GM15510 (cell line): ENCODE results near the gene ACAA2.

Source experiments
- POLR2A ChIP-seq: IDR thresholded peaks from 3 replicates; pipeline ENCODE4 v1.6.1; 2011; ENCODE audit warnings: borderline replicate concordance; ENCODE audit not compliant: insufficient read length; ENCODE audit errors: extremely low read depth

The ACAA2 gene

DNA sequence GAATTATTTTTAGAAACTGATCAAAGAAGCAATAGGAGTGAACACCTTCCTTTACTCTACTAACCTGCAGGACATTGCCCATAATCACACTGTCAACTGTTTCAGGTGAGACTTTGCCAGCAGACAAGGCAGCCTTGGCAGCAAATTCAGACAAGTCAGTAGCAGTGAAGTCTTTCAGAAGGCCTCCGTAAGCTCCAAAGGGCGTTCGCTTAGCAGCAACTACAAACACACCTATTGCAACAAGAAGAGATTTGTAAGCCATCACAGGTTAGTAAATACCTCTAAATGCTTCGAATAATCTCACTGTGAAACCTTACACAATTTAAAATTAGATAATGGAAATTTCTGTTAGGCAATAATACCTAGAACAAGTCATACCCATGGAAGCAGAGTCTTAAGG, 10.7 kb downstream of the ACAA2 start:
- no peak for TF ChIP-seq POLR2A

DNA sequence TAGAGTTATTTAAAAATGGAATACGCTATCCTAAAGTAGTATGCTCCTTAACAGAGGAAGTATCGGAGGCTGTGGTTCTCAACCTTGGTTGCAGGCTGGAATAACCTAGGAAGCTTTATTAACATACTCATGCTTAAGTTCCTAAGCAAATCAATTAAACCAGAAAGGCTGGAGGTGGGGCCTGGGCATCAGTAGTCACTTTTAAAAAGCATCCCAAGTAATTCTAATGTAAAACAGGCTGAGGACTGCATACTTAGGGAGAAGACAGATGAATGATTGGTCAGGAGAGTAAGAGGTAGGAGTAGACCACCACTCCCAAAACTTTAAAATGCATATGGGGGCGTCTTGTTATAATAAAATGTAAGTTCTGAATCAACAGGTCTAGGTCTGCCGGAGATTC, 15.3 kb downstream of the ACAA2 start:
- no peak for TF ChIP-seq POLR2A

DNA sequence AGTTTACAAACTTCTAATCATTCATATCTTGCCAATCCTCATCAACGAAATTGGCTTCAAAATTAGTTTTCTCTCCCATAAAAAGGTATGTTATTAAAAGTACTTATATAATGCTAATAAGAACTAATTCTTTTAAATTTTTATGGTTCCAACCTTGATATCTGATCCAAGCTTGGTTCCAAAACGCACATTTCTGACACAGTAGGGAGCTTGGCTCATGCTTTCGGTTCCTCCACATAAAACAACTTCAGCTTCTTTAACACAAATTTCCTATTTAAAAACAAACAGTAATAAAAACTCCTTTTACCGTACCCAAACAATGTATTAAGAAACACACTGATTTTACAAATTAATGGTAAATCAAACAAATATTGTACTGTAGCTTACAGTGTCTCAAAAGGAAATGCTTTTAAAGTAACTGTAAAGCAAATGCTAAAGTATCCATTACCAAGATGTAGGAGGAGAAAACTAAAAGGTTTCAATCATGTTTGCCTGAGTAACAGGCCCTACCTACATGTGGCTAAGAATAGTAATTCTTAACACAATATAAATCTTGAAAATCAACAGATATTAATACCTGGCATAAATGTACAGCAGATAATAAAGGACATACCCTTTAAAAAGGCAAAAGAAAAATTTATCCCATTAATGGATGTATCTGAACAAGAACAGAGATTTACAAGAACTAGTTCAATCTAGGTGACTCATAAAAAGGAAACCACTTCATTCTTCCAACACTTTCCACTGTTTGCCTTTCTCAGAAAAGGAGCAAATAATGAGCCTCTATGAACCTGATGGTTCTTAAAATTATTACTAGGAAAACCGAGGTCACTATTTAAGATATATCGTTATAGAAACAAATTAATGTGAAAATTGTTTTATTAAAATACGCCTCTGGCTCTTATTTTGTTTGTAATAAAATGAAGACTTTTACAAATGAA, 17.5 kb downstream of the ACAA2 start:
- TF ChIP-seq POLR2A = no peak

DNA sequence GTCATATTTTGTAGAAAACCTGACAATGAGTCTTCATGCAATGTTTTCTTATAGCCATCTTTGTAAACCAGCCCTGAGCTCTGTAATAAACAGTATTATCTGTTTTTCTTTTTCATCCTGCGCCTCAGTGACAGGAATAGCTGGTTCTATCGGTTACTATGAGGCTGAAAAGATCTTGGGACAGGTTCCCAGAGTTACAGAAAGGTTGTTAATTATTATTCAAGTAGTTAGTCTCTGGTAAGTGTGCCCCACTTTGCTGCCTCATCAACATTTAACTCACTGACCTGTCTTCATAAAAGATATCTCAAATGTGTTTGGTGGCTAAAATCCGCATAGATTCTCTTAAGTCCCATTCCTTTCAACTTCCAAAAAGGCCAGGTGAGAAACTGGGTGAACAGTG, 18.6 kb downstream of the ACAA2 start:
- TF ChIP-seq POLR2A = no peak

DNA sequence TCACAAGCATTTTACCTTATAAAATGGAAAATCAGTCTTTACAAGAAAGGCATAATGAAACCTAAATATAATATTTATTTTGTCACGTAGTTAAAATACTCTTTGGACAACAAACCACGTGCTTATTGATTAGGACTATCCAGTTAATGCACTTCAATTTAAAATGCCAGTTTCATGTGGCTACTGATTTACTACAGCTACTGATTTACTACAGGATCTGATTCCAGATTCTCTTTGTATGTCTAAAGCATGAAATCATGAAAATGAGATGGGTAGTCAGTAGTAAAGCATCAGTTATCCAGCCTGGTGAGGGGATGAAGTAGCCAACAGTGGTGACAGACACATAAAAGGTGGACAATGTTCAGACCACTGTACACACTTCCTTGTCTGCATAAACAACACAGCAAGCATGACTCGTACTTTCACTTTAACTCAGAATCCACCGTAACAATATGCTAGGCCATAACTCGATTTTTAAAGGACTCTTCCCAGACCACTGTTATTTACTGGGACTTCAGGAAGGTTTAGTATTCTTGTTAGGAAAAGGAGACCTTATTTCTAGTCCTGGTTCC, 24.9 kb downstream of the ACAA2 start:
- no peak for TF ChIP-seq POLR2A

DNA sequence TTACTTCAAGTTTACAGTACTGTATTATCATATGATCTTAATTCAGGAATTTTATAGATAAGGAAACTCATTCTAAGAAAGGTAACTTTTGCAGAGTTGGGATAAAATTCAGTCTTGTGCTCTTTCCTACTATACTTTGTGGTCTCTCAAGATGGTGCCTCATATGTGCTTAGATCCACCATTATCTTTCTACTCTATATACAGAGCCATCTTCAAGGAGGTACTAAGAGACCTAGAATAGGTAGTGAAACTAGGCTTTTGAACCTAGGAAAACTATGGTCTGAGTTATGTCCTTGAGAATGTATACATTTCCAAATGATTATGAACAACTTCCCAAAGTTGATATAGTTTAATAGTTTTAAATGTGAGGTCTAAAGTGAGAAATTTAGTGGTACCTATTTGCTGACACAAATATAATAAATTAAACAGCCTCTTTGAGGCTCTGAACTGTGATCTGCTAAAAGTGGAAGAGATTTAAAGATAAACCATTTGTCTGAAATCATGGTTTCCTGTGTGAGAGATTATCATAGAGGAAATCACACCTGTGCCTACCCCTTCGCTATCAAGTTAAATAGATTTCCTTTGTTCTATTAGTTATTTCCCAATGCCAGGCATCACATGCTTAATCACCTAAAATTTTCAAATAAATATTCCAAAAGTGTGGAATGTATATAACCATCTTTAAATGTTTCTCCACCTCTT, 27.2 kb downstream of the ACAA2 start:
- no peak for TF ChIP-seq POLR2A

DNA sequence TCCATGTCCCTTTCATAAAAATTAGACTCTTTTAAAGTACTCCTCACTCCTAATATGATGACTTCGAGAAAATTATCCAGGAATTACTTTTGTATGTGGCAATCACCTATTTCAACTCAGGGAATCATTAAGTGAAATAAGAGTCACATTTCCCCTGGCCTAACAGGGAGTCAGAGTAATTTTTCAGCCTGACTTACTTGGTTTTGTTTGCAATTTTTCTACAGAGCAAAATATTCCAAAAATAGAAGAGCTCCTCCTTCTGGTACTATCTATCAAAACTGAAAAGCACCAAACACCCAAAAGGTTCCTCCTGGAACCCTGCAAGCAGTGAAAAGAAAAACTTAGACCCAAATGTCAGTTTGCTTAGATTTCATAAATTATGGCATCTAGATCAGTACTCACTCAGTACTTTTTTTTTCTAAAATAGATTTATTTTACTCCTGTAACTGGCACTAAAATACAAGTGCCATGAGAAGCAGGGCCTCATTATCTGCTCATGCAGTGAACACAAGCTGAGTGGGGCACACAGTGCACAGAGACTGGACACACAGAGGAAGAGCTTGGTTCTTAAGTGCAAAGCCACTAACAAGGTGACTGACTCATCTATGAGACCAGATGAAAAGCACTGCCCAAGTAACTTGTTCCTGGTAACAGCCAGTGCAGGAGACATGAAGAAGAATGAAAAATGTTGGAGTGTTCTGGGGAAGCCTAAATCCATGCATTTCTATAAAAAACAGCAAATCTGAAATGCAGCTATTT, 28.7 kb downstream of the ACAA2 start:
- TF ChIP-seq POLR2A = no peak

DNA sequence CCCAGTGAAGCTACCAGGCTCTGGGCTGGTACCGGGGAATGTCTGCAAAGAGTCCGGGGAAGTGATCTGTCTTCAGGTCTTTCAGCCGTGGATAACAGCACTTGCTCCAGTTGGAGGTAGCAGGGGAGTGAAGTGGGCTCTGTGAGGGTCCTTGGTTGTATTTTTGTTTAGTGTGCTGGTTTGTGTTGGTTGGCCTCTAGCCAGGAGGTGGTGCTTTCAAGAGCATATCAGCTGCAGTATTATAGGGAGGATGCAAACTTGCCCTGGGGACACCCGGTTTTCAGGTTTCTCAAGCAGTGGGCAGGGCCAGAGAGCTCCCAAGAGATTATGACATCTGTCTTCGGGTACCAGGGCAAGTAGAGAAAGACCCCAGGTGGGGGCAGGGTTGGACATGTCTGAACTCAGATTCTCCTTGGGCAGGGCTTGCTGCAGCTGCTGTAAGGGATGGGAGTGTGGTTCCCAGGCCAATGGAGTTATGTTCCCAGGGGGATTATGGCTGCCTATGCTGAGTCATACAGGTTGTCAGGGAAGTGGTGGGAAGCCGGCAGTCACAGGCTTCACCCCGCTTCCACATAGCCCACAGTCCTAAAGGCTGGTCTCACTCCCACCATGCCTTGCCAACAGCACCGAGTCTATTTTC, 34.4 kb downstream of the ACAA2 start:
- no peak for TF ChIP-seq POLR2A

DNA sequence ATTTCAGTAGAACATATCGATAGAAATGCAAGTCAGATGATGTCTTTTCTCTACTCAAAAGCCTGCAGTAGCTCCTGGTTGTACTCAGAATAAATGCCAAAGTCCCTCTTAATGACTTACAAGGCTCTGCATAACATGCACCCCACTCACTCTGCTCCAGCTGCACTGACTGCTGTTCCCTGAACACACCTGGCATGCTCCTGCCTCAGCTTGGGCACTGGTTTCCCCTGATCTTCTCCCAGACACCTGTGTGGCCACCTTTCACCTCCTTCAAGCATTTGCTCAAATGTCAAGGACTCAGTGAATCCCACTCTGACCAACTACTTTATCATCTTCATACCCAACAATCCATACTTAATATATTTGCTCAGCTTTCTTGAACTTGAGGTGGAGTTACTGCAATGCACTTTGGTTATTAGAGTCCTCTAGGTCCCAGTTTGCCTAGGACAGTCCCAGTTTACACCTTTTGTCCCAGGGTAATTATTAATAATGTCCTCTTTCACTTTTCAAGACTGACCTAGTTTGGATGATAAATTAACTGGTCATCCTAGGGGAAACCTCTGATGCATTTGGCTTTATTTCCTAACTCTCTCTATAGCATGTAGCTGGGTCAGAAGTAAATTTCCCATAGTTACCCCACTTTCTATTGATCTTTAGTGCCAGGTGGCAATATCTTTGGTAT, 44.1 kb downstream of the ACAA2 start:
- no peak for TF ChIP-seq POLR2A

DNA sequence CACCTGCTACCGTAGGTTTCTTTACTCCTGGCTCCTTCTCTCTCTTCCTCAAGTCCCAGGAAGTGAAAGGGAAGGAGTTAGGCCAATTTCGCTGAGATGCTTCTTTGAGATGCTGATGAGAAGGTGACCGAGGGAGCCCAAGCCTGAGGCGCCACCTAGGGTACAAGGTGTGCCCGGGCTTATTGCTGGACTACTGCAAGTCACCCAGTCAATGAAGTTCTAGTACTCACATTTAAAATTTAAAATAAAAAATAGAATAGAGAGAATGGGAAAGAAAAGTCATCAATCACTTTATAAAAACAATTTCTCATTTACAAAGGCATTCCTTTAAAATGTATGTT, 45.3 kb downstream of the ACAA2 start:
- TF ChIP-seq POLR2A = no peak

DNA sequence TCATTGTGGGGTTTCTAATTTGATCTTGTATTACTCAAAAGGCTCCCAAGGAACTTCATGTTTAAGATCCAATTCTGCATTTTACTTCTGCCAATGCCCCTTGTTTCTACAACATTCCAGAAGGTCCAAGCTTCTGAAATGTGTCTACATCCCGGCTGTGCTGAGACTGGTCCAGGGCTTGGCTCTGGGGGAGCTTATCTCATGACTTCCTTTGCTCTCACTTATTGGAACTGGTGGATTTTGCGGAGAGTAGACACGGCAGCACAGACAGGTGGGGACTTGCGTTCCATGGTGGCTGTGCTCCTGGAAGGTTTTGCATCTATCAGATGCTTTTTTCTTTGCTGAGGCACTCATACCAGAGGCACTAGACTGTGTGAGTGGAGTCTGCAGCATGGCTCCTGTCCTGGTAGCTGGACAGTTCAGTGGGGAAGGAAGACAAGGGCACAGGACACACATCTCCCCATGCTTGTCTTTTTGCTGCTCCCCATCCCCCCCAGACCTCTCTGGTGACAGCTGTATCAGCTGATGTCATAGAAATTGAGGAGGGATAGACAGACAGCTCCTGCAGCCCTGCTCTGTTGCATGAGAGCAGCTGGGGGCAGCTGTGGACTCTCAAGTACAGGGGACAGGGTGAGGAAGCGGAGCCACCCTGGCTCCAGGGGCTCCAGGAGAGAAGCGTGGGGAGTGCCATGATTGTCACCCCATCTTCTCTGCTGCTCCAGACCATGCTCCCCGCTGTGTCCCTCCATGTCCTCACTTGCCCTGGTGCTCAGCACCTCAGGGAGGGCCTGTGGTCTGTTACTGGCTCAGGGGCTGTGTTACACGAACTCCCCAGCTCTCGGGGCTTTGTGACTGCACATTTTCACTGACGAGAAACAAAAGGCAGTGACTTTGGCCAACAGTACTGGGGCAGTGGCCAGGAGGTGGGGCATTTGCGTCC, 46.0 kb downstream of the ACAA2 start:
- no peak for TF ChIP-seq POLR2A

DNA sequence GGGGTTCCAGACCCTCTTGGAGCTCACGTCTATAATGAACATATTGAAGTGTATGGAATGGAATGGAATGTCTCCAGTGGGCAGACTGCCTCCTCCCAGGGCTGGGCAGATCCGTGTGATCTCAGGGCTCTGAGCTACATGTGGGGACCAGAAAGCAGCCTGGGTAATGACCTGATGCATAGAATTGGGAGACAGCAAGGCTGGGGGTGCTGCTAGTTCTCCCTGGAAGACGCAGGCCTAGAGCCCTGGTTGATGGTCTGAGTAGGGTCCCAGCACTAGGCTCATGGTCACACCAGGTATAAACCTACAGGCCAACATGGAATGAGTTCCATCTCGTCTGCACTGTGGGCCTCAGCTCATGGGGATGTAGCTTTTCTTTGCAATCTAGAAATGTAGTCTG, 46.7 kb downstream of the ACAA2 start:
- TF ChIP-seq POLR2A = no peak

DNA sequence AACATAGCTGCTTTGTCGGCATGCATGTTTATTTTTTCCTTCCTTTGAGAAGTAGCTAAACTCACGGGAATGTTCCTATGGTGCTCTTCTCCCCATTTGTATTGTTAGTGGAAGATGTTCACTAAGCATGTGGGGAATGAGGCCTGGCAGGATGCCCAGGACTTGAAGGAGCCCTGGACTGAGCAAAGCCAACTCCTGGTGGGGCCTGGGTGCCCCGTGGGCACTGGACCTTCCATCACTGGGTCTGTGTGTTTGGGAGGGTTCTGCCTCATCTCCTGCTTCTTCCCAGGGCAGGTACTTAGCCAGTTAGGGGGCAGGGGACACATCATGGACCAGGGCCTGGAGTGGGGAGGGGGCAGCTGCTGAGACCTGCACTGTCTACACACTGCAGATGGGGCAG, 49.3 kb downstream of the ACAA2 start:
- no peak for TF ChIP-seq POLR2A
